Kidney (tissue), 14 donors: ENCODE data around the gene SERPINA6. TPM values are rescaled to one million over a fixed set of nuclear protein-coding genes. Genes with fewer than 3 reads are reported as not detected.

Experiments
- DNase-seq, 5 donors: peaks; one replicate each; pipeline ENCODE4 v3.0.0-alpha.2; 2013 to 2020
- FAIRE-seq: peaks from 2 replicates; lab custom pipeline; 2012; peaks lifted over from hg19 to GRCh38; lab: Jason Lieb, UNC
- H3K27ac ChIP-seq, 2 donors: one replicate each; pipeline ENCODE4 v1.7.0; 2013; ENCODE audit warnings: low read depth in 2 of 2, low read length in 2 of 2, inconsistent platforms in 1 of 2
- H3K27me3 ChIP-seq: one replicate; pipeline ENCODE4 v1.7.1; 2013; ENCODE audit warnings: low read length, inconsistent platforms; ENCODE audit not compliant: control insufficient read depth, insufficient read depth
- H3K36me3 ChIP-seq, 3 donors: one replicate each; pipeline versions ENCODE4 v1.7.0 to v1.7.1; 2013; ENCODE audit warnings: low read length in 3 of 3, control low read depth in 1 of 3, inconsistent platforms in 1 of 3; ENCODE audit not compliant: insufficient read depth in 3 of 3, control insufficient read depth in 2 of 3
- H3K4me1 ChIP-seq, 3 donors: one replicate each; pipeline versions ENCODE4 v1.7.0 to v1.7.1; 2013; ENCODE audit warnings: low read length in 3 of 3, inconsistent platforms in 1 of 3, low read depth in 1 of 3; ENCODE audit not compliant: control insufficient read depth in 2 of 3, insufficient read depth in 2 of 3
- H3K4me3 ChIP-seq, 3 donors: one replicate each; pipeline versions ENCODE4 v1.7.0 to v1.8.1; 2013; ENCODE audit warnings: low read length in 3 of 3, control low read depth in 1 of 3, inconsistent platforms in 1 of 3
- H3K9ac ChIP-seq, 3 donors: one replicate each; pipeline versions ENCODE4 v1.7.0 to v1.7.1; 2013; ENCODE audit warnings: low read length in 3 of 3, control low read depth in 1 of 3, inconsistent platforms in 1 of 3
- H3K9me3 ChIP-seq, 3 donors: one replicate each; pipeline versions ENCODE4 v1.7.0 to v1.7.1; 2013; ENCODE audit warnings: low read length in 3 of 3, control low read depth in 1 of 3, inconsistent platforms in 1 of 3; ENCODE audit not compliant: control insufficient read depth in 2 of 3, insufficient read depth in 1 of 3
- intact Hi-C: fragments of 100-400 bp; cut with DNase I; formaldehyde crosslinking; loops from one replicate; pipeline ENCODE4 v1.11.1; 2022
- polyA plus RNA-seq: library from polyadenylated mRNA; stranded (reverse); fragments of 350-450 nt; fragmentation: Illumina TruSeq; extraction: RNeasy Lipid Tissue Mini Kit (QIAGEN cat#74804); gene quantifications from one replicate; pipeline ENCODE4 v1.2.3, GENCODE V29; 2014; ENCODE audit warnings: low read depth, low replicate concordance; ENCODE audit not compliant: insufficient read depth
- total RNA-seq: library from RNA; stranded (reverse); fragmentation: NEBNext Ultra II Directional; extraction: Animal tissue kit (Norgen Biotek cat#: 25700); gene quantifications from one replicate; pipeline ENCODE4 v1.2.1, GENCODE V29; 2021
- TF ChIP-seq, protein P1 (sequence below): IDR thresholded peaks from 3 replicates; pipeline ENCODE4 v1.5.1; 2012; ENCODE audit warnings: mild to moderate bottlenecking, moderate library complexity, borderline replicate concordance; ENCODE audit not compliant: insufficient read depth; ENCODE audit errors: extremely low read depth
- donor health status: control.
- donor health status: control.
- donor health status: control.
- donor health status: control.
- donor health status: control.
- donor health status: DM: yes; HTN: yes; CAD: no.
- donor health status: Normal renal cell carcinoma (clear cell type).

Gene SERPINA6
- total and polyA plus RNA-seq, 2 donors from 2014 or later, result 1.7 to 12.9 TPM

DNA sequence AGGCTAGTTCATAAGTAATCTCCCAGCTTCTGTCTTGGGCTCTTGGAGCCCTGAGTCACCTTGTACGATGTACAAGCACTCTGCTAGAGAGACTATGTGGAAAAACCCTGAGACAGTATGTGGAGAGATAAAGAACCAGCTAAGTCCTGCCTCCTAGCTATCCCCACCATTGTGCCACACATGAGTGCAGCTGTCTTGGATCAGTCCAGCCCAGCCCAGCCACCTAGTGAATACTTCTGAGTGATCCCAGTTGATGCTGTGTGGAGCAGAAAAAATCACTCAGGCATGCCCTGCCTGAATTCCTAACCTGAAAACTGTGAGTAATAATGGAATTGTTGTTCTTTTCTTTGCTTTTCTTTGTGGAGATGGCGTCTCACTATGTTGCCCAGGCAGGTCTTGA, 5.1 kb upstream of the SERPINA6 start:
- Histone ChIP-seq H3K27me3 (no peaks in the 10 kb centered on the region), H3K9me3 (no peaks in the 10 kb centered on the region), H3K36me3 (no peaks in the 10 kb centered on the region), H3K4me3 (no peak overlapping the region), H3K9ac (no peak overlapping the region), H3K27ac (no peak overlapping the region), H3K4me1 (peaks cover 0 to 5% (median 0%) of the 10 kb centered on the region in 3 donors)
- DNase-seq, result no peak
- TF ChIP-seq, protein P1, sequence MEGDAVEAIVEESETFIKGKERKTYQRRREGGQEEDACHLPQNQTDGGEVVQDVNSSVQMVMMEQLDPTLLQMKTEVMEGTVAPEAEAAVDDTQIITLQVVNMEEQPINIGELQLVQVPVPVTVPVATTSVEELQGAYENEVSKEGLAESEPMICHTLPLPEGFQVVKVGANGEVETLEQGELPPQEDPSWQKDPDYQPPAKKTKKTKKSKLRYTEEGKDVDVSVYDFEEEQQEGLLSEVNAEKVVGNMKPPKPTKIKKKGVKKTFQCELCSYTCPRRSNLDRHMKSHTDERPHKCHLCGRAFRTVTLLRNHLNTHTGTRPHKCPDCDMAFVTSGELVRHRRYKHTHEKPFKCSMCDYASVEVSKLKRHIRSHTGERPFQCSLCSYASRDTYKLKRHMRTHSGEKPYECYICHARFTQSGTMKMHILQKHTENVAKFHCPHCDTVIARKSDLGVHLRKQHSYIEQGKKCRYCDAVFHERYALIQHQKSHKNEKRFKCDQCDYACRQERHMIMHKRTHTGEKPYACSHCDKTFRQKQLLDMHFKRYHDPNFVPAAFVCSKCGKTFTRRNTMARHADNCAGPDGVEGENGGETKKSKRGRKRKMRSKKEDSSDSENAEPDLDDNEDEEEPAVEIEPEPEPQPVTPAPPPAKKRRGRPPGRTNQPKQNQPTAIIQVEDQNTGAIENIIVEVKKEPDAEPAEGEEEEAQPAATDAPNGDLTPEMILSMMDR, result no peak
- intact Hi-C loops, result no loop called here
- FAIRE-seq, result no peak

DNA sequence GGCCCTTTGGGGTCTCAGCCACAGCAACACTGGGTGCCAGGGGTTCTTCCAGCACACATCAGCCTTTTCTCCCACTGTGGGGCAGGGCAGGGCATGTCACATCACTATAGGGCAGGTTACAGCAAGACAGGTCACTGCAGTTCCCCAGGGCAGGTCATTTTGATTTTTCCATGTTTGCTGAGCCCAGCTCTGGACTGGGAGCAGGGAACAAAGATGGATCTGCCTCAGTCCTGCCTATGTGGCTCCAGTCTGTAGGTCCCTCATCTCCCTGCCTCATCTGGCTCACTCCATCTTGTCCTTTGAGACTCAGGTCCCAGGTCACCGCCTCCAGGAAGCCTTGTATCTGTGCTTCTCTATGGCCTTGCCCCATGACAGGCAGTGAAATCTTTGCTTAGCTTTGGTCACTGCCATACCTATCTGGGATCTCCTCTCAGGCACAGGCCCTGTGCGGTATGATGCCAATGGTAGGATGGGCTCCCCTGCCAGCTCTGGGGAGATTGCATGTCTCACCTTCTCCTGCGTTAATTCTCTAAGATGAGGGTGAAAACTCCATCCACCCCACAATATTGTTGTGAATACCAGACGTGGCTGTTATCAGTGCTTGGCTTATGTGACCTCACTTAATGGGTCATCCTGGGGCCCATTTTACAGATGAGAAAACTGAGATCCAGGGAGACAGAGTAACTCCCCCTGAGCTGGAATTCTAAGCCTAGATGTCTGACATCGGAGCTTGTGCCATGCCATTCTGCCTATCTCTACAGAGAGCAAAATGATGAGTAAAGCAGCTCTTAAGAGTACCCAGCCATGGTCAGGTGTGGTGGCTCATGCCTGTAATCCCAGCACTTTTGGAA, 1.5 kb downstream of the SERPINA6 start:
- DNase-seq (no peak), FAIRE-seq (no peak)
- Histone ChIP-seq H3K9me3 (no peaks in the 10 kb centered on the region), H3K4me3 (peak overlapping the region in 1 of 3 donors; percentile 56), H3K9ac (no peak overlapping the region), H3K27me3 (no peaks in the 10 kb centered on the region), H3K4me1 (peaks cover 0 to 12% (median 3%) of the 10 kb centered on the region in 3 donors), H3K36me3 (no peaks in the 10 kb centered on the region), H3K27ac (no peak overlapping the region)
- TF ChIP-seq, protein P1, result no peak
- intact Hi-C loops, result no loop called here

DNA sequence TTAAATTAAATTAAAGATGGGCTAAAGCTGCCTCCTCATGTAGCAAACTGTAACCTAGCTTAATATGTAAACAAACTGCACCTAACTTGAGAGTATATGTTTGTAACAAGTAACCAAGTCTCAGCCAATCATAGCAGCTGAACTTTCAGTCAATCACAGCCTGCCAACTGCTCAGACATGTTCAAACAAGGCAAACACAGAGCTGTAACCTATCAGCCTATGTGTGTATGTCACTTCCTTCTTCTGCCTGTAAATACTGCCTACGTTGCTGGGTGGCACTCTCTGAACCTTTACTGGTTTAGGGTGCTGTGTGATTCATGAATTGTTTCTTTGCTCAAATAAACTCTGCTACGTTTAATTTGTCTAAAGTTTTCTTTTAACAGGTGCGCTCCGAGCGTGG, 2.9 kb downstream of the SERPINA6 start:
- Histone ChIP-seq H3K27ac (no peak overlapping the region), H3K9ac (no peak overlapping the region), H3K36me3 (no peaks in the 10 kb centered on the region), H3K9me3 (no peaks in the 10 kb centered on the region), H3K4me1 (peaks cover 0 to 12% (median 3%) of the 10 kb centered on the region in 3 donors), H3K4me3 (peak overlapping the region in 1 of 3 donors; percentile 12), H3K27me3 (no peaks in the 10 kb centered on the region)
- FAIRE-seq (no peak), DNase-seq (no peak)
- TF ChIP-seq, protein P1, result no peak
- intact Hi-C loops, result no loop called here
